A549 (cell line): ENCODE results near the gene CCL2. TPM values are rescaled to one million over a fixed set of nuclear protein-coding genes. Genes with fewer than 3 reads are reported as not detected.

Experiments used
- ATAC-seq, 2 experiments: fragments of 200-7000 bp in 1 of 2; fragments of >200 bp in 1 of 2; cut with Nextera tagmentation in 1 of 2; cut with Tn5 transposase in 1 of 2; 3 replicates each; pipeline versions ENCODE4 v1.8.0 to v1.9.1; 2018 to 2020; ENCODE audit warnings: mild to moderate bottlenecking in 1 of 2, moderate library complexity in 1 of 2
- CTCF ChIA-PET: fragments of 300-600 bp; sonication (Branson Sonifier 250); formaldehyde crosslinking; extraction: SDS; loops from one replicate; lab custom pipeline; 2021; ENCODE audit warnings: antibody characterized with exemption, inconsistent platforms; lab: Yijun Ruan, JAX
- POLR2A ChIA-PET: fragments of 350-600 bp; formaldehyde crosslinking; extraction: SDS; loops from one replicate; lab custom pipeline; 2021; ENCODE audit warnings: antibody characterized with exemption, inconsistent platforms; lab: Yijun Ruan, JAX
- DNase-seq, 2 experiments: peaks; one replicate each; pipeline versions ENCODE4 v3.0.0 to v3.0.0-alpha.2; 2011 to 2016; ENCODE audit warnings: low read depth in 1 of 2, low spot score in 1 of 2
- FAIRE-seq: peaks from 2 replicates; lab custom pipeline; 2011; peaks lifted over from hg19 to GRCh38; lab: Jason Lieb, UNC
- H3K27ac ChIP-seq, 2 experiments: fragments of >200 bp; sonication (Bioruptor Twin); formaldehyde crosslinking; 3 replicates each; pipeline ENCODE4 v1.5.1; 2016 to 2017
- H3K4me1 ChIP-seq: fragments of >200 bp; sonication (Bioruptor Twin); formaldehyde crosslinking; 3 replicates; pipeline ENCODE4 v1.6.1; 2016
- H3K4me2 ChIP-seq: fragments of >200 bp; sonication (Bioruptor Twin); formaldehyde crosslinking; 3 replicates; pipeline ENCODE4 v1.6.1; 2016
- H3K4me3 ChIP-seq: fragments of >200 bp; sonication (Bioruptor Twin); formaldehyde crosslinking; 3 replicates; pipeline ENCODE4 v1.5.1; 2016
- H3K9me3 ChIP-seq: fragments of >200 bp; sonication (Bioruptor Twin); formaldehyde crosslinking; 3 replicates; pipeline ENCODE4 v1.6.1; 2016
- BHLHE40 ChIP-seq: IDR thresholded peaks from 2 replicates; pipeline ENCODE4 v1.6.1; 2012; ENCODE audit warnings: low read depth, low read length, inconsistent platforms
- CBX2 ChIP-seq: fragments of 200-600 bp; sonication (generic); IDR thresholded peaks from 2 replicates; pipeline ENCODE4 v1.6.1; 2016; ENCODE audit warnings: low read depth, mild to moderate bottlenecking, borderline replicate concordance
- CBX8 ChIP-seq: fragments of 200-600 bp; sonication (generic); IDR thresholded peaks from 2 replicates; pipeline ENCODE4 v1.6.1; 2016
- CEBPB ChIP-seq, 2 experiments: fragments of >200 bp in 1 of 2; sonication (Bioruptor Twin) in 1 of 2; formaldehyde crosslinking in 1 of 2; IDR thresholded peaks; 2 replicates each; pipeline ENCODE4 v1.6.1; 2012 to 2016
- CHD2 ChIP-seq: fragments of 150-350 bp; IDR thresholded peaks from 2 replicates; pipeline ENCODE4 v1.6.1; 2014; ENCODE audit warnings: low read length; ENCODE audit not compliant: partially characterized antibody
- E2F6 ChIP-seq: IDR thresholded peaks from 2 replicates; pipeline ENCODE4 v1.6.1; 2012; ENCODE audit warnings: low read depth, borderline replicate concordance
- ELK1 ChIP-seq: fragments of 150-350 bp; IDR thresholded peaks from 2 replicates; pipeline ENCODE4 v1.6.1; 2014; ENCODE audit warnings: low read depth, mild to moderate bottlenecking, low read length
- EP300 ChIP-seq, 2 experiments: fragments of >200 bp; sonication (Bioruptor Twin); formaldehyde crosslinking; IDR thresholded peaks; 2 replicates in 1 of 2; 3 replicates in 1 of 2; pipeline ENCODE4 v1.6.1; 2016 to 2017
- ESRRA ChIP-seq: fragments of 150-350 bp; IDR thresholded peaks from 2 replicates; pipeline ENCODE4 v1.6.1; 2014; ENCODE audit warnings: mild to moderate bottlenecking, low read length, borderline replicate concordance
- FOSB ChIP-seq: fragments of 250-450 bp; sonication (Bioruptor Pico); IDR thresholded peaks from 2 replicates; pipeline ENCODE4 v1.5.0; 2020; ENCODE audit warnings: mild to moderate bottlenecking, moderate library complexity
- HEYL ChIP-seq: fragments of 250-450 bp; sonication (Bioruptor Pico); IDR thresholded peaks from 2 replicates; pipeline ENCODE4 v1.8.0; 2021; ENCODE audit warnings: mild to moderate bottlenecking, moderate library complexity
- HOXA7 ChIP-seq: fragments of 250-450 bp; sonication (Bioruptor Pico); IDR thresholded peaks from 2 replicates; pipeline ENCODE4 v1.5.0; 2020; ENCODE audit warnings: mild to moderate bottlenecking, moderate library complexity
- HOXB5 ChIP-seq: fragments of 250-450 bp; sonication (Bioruptor Pico); IDR thresholded peaks from 2 replicates; pipeline ENCODE4 v1.5.0; 2020; ENCODE audit warnings: mild to moderate bottlenecking, moderate library complexity
- JUN ChIP-seq, 2 experiments: fragments of >200 bp; sonication (Bioruptor Twin); formaldehyde crosslinking; IDR thresholded peaks; 2 replicates in 1 of 2; 3 replicates in 1 of 2; pipeline ENCODE4 v1.6.1; 2016 to 2017
- JUNB ChIP-seq: fragments of >200 bp; sonication (Bioruptor Twin); formaldehyde crosslinking; IDR thresholded peaks from 2 replicates; pipeline ENCODE4 v1.6.1; 2016
- KDM5A ChIP-seq: fragments of 200-600 bp; sonication (generic); IDR thresholded peaks from 2 replicates; pipeline ENCODE4 v1.6.1; 2016; ENCODE audit warnings: antibody characterized with exemption, mild to moderate bottlenecking
- MAFK ChIP-seq: fragments of 450-650 bp; IDR thresholded peaks from 2 replicates; pipeline ENCODE4 v1.6.1; 2014; ENCODE audit not compliant: partially characterized antibody
- MAX ChIP-seq: IDR thresholded peaks from 2 replicates; pipeline ENCODE4 v1.6.1; 2012
- MYC ChIP-seq: IDR thresholded peaks from 2 replicates; pipeline ENCODE4 v1.6.1; 2012; ENCODE audit warnings: mild to moderate bottlenecking, inconsistent platforms, low read length, improper control_type of control experiment, borderline replicate concordance
- NFE2L2 ChIP-seq: fragments of 150-350 bp; conservative IDR thresholded peaks from 2 replicates; pipeline ENCODE4 v1.6.1; 2014; ENCODE audit warnings: low read length
- PHF8 ChIP-seq: fragments of 200-600 bp; sonication (generic); IDR thresholded peaks from 2 replicates; pipeline ENCODE4 v1.6.1; 2016; ENCODE audit warnings: low read depth, mild to moderate bottlenecking, antibody characterized with exemption, moderate library complexity, borderline replicate concordance
- POLR2A ChIP-seq: IDR thresholded peaks from 2 replicates; pipeline ENCODE4 v1.6.1; 2012; ENCODE audit warnings: mild to moderate bottlenecking, low read length
- POLR2AphosphoS2 ChIP-seq: conservative IDR thresholded peaks from 2 replicates; pipeline ENCODE4 v1.6.1; 2012; ENCODE audit warnings: low read length, improper control_type of control experiment, inconsistent platforms
- RAD21 ChIP-seq, 2 experiments: fragments of >200 bp in 1 of 2; sonication (Bioruptor Twin) in 1 of 2; formaldehyde crosslinking in 1 of 2; IDR thresholded peaks in 1 of 2; conservative IDR thresholded peaks in 1 of 2; 2 replicates in 1 of 2; 3 replicates in 1 of 2; pipeline ENCODE4 v1.6.1; 2012 to 2018; ENCODE audit warnings: inconsistent platforms in 1 of 2
- RFX5 ChIP-seq: fragments of 450-650 bp; IDR thresholded peaks from 2 replicates; pipeline ENCODE4 v1.7.1; 2014; ENCODE audit warnings: antibody characterized with exemption, mild to moderate bottlenecking, moderate library complexity
- RNF2 ChIP-seq: fragments of 200-600 bp; sonication (generic); IDR thresholded peaks from 2 replicates; pipeline ENCODE4 v1.6.1; 2016; ENCODE audit warnings: low read depth, mild to moderate bottlenecking, antibody characterized with exemption, moderate library complexity, borderline replicate concordance
- SMC3 ChIP-seq: fragments of >200 bp; sonication (Bioruptor Twin); formaldehyde crosslinking; IDR thresholded peaks from 3 replicates; pipeline ENCODE4 v1.6.1; 2018; ENCODE audit warnings: inconsistent platforms
- SREBF2 ChIP-seq: fragments of 450-650 bp; IDR thresholded peaks from 2 replicates; pipeline ENCODE4 v1.6.1; 2014; ENCODE audit warnings: mild to moderate bottlenecking, moderate library complexity
- ZC3H11A ChIP-seq: fragments of 450-650 bp; IDR thresholded peaks from 2 replicates; pipeline ENCODE4 v1.6.1; 2014; ENCODE audit warnings: antibody characterized with exemption, mild to moderate bottlenecking
- ZFP36 ChIP-seq: fragments of 450-650 bp; IDR thresholded peaks from 2 replicates; pipeline ENCODE4 v1.6.1; 2014; ENCODE audit warnings: borderline replicate concordance; ENCODE audit not compliant: partially characterized antibody
- WGBS: methylation state at CpG from one replicate; pipeline ENCODE4 v1.1.6; 2017; ENCODE audit errors: missing lambda C conversion rate; 5-methylcytosine and 5-hydroxymethylcytosine counted together
- polyA plus RNA-seq, 4 experiments: library from polyadenylated mRNA; depleted of rRNA in 3 of 4; stranded (reverse); fragments of >200 nt; fragmentation: RNase III in 1 of 4; extraction: RNeasy Plus Mini Kit Qiagen cat#74134 plus additional on column Dnase treatment in 1 of 4; gene quantifications; 2 replicates in 3 of 4; 3 replicates in 1 of 4; pipeline ENCODE4 v1.2.3, GENCODE V29; 2011 to 2017

CCL2 gene
- polyA plus RNA-seq, 2 of the 4 experiments (the other 2 are of a cell fraction), result 17.6 to 144 TPM

GRCh38 chr17:34301986-34302385, 46.9 kb downstream of the CCL2 start:
- Histone ChIP-seq H3K4me3 (no peak overlapping the region), H3K4me2 (no peak overlapping the region), H3K9me3 (no peaks in the 10 kb centered on the region), H3K4me1 (peaks cover 4% of the 10 kb centered on the region; the same call in 1 of the 3 replicates), H3K27ac (no peak overlapping the region)
- ChIA-PET CTCF (interaction anchor here (0.6 to 6.6 kb wide), 8 partner anchors 16 to 1312 kb away, joined by 3 to 42 read pairs (median 4); no protein-coding TSS in a partner anchor), POLR2A (no interaction called here)
- 56% methylated on average over 2 of the region's 2 CpGs for WGBS
- ATAC-seq (no peak), DNase-seq (no peak), FAIRE-seq (no peak)
- no peak for TF ChIP-seq EP300 (IDR thresholded peaks at IDR 0.05)
- no peak for TF ChIP-seq MYC
- TF ChIP-seq POLR2AphosphoS2, result no peak
- TF ChIP-seq HOXA7, result no peak
- TF ChIP-seq MAFK, result no peak
- TF ChIP-seq ZC3H11A, result no peak
- no peak for TF ChIP-seq CBX2
- TF ChIP-seq HOXB5, result no peak
- no peak for TF ChIP-seq CBX8
- no peak for TF ChIP-seq E2F6
- TF ChIP-seq ELK1, result no peak
- TF ChIP-seq BHLHE40, result no peak
- TF ChIP-seq RAD21 (conservative IDR thresholded peaks at IDR 0.05 in 1 of 2, IDR thresholded peaks at IDR 0.05 in 1 of 2), result no peak
- no peak for TF ChIP-seq CHD2
- no peak for TF ChIP-seq POLR2A
- TF ChIP-seq RFX5, result no peak

- no peak overlapping the region for H3K4me2 ChIP-seq
- FAIRE-seq (no peak), DNase-seq (no peak), ATAC-seq (no peak)
- no peak overlapping the region for H3K27ac ChIP-seq
- H3K9me3 ChIP-seq, result no peaks in the 10 kb centered on the region
- H3K4me3 ChIP-seq, result no peak overlapping the region
- ChIA-PET CTCF (interaction anchor here (0.7 to 6.6 kb wide), 6 partner anchors 23 to 101 kb away, joined by 3 to 42 read pairs (median 4); no protein-coding TSS in a partner anchor), POLR2A (no interaction called here)
- WGBS, result 52% methylated on average over 1 of the region's 1 CpG
- TF ChIP-seq PHF8 (no peak), POLR2AphosphoS2 (no peak), ESRRA (no peak), JUNB (no peak), FOSB (CRISPR knock-in tag) (no peak)
- H3K4me1 ChIP-seq, result peaks cover 4% of the 10 kb centered on the region; the same call in 1 of the 3 replicates
Measured at GRCh38 chr17:34302636-34303035, 47.6 kb downstream of the CCL2 start.

GRCh38 chr17:34303606-34304005, 48.5 kb downstream of the CCL2 start:
- ChIA-PET CTCF (interaction anchor here (1.6 to 6.6 kb wide), 3 partner anchors 53 to 102 kb away, joined by 4 to 42 read pairs (median 10); no protein-coding TSS in a partner anchor), POLR2A (no interaction called here)
- ATAC-seq (no peak), FAIRE-seq (no peak), DNase-seq (no peak)
- peaks cover 4% of the 10 kb centered on the region; the same call in 1 of the 3 replicates for H3K4me1 ChIP-seq
- no peak overlapping the region for H3K4me3 ChIP-seq
- H3K4me2 ChIP-seq, result no peak overlapping the region
- WGBS, result 52% methylated on average over 2 of the region's 2 CpGs
- no peak overlapping the region for H3K27ac ChIP-seq
- TF ChIP-seq ZFP36 (no peak), KDM5A (no peak), NFE2L2 (no peak), CHD2 (no peak), ELK1 (no peak), HEYL (CRISPR knock-in tag) (no peak), CEBPB (IDR thresholded peaks at IDR 0.05) (no peak), JUN (IDR thresholded peaks at IDR 0.05) (no peak), MAX (no peak), RNF2 (no peak), SREBF2 (no peak), MYC (no peak), BHLHE40 (no peak), SMC3 (no peak), JUNB (no peak), ZC3H11A (no peak), ESRRA (no peak)
- no peaks in the 10 kb centered on the region for H3K9me3 ChIP-seq
